Activated T-helper 1 cell treated with anti-CD3 and anti-CD28 coated beads, Interleukin-2, amount 50 U/mL, for 16 hours (primary cell): ENCODE data around the gene COG3.
A peak's percentile ranks its signal among the peaks of the same experiment; 100 is the strongest.
"Not testable (repeated sequence)": the region's sequence is repeated elsewhere in the genome, so short reads cannot be mapped to it uniquely, and the experiment has no call there.

Experiments
- DNase-seq, 2 donors: peaks; one replicate each; pipeline ENCODE4 v3.0.0-alpha.2; 2020; ENCODE audit warnings: low read depth in 1 of 2, low spot score in 1 of 2

Gene COG3

GRCh38 chr13:45464687-45465453, at the start of gene COG3:
COG3 (plus strand) TSS chr13:45464939; CDS start chr13:45465037, 98 bp downstream.
- DNase-seq = peak; percentile 88 to 93

- DNase-seq = no peak
Observed at GRCh38 chr13:45415112-45415511, 49.6 kb upstream of the COG3 start.

GRCh38 chr13:45416516-45417128, 48.1 kb upstream of the COG3 start:
- no peak for DNase-seq

- peak; percentile 85 to 87 for DNase-seq
Observed at GRCh38 chr13:45417790-45418534, 46.8 kb upstream of the COG3 start, which contains the start of gene SLC25A30. SLC25A30 (minus strand) TSS chr13:45418373; CDS start chr13:45411425, 6,948 bp downstream.

GRCh38 chr13:45419389-45419788, 45.4 kb upstream of the COG3 start:
- not testable (repeated sequence) for DNase-seq

GRCh38 chr13:45419945-45420344, 44.8 kb upstream of the COG3 start:
- DNase-seq = no peak

GRCh38 chr13:45422731-45423292, 41.9 kb upstream of the COG3 start:
- no peak for DNase-seq

- DNase-seq = not testable (repeated sequence)
Observed at GRCh38 chr13:45426056-45426841, 38.5 kb upstream of the COG3 start.

GRCh38 chr13:45432737-45433380, 31.9 kb upstream of the COG3 start:
- no peak for DNase-seq

- DNase-seq = no peak
Observed at GRCh38 chr13:45433381-45433790, 31.4 kb upstream of the COG3 start.

GRCh38 chr13:45434556-45435371, 30.0 kb upstream of the COG3 start:
- no peak for DNase-seq

- no peak for DNase-seq
Observed at GRCh38 chr13:45436332-45436731, 28.4 kb upstream of the COG3 start.

- DNase-seq = no peak
Observed at GRCh38 chr13:45436953-45437352, 27.8 kb upstream of the COG3 start.

GRCh38 chr13:45437947-45438346, 26.8 kb upstream of the COG3 start:
- no peak for DNase-seq

- no peak for DNase-seq
Observed at GRCh38 chr13:45439008-45439407, 25.7 kb upstream of the COG3 start.

- no peak for DNase-seq
Observed at GRCh38 chr13:45439781-45440462, 24.8 kb upstream of the COG3 start.

- DNase-seq = no peak
Observed at GRCh38 chr13:45441633-45442032, 23.1 kb upstream of the COG3 start.

GRCh38 chr13:45445053-45445452, 19.7 kb upstream of the COG3 start:
- no peak for DNase-seq

- no peak for DNase-seq
Observed at GRCh38 chr13:45446181-45446580, 18.6 kb upstream of the COG3 start.
